B cell (primary cell): ENCODE measurements around the gene PIBF1.

ENCODE experiments used
- EZH2 ChIP-seq: IDR thresholded peaks from 2 replicates; pipeline ENCODE4 v1.6.1; 2012; ENCODE audit warnings: borderline replicate concordance, low read depth, mild to moderate bottlenecking, moderate library complexity, low read length; ENCODE audit not compliant: insufficient read depth, poor library complexity, severe bottlenecking
- TF ChIP-seq, protein P1 (sequence below): fragments of 200-600 bp; IDR thresholded peaks from one replicate; pipeline ENCODE4 v1.8.0; 2022; ENCODE audit warnings: antibody characterized with exemption, mild to moderate bottlenecking

DNA sequence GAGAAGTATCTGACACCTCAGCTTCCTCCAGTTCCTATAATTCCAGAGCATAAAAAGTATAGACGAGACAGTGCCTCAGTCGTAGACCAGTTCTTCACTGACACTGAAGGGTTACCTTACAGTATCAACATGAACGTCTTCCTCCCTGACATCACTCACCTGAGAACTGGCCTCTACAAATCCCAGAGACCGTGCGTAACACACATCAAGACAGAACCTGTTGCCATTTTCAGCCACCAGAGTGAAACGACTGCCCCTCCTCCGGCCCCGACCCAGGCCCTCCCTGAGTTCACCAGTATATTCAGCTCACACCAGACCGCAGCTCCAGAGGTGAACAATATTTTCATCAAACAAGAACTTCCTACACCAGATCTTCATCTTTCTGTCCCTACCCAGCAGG lies 279.9 kb downstream of the PIBF1 start:
- TF ChIP-seq, protein P1, sequence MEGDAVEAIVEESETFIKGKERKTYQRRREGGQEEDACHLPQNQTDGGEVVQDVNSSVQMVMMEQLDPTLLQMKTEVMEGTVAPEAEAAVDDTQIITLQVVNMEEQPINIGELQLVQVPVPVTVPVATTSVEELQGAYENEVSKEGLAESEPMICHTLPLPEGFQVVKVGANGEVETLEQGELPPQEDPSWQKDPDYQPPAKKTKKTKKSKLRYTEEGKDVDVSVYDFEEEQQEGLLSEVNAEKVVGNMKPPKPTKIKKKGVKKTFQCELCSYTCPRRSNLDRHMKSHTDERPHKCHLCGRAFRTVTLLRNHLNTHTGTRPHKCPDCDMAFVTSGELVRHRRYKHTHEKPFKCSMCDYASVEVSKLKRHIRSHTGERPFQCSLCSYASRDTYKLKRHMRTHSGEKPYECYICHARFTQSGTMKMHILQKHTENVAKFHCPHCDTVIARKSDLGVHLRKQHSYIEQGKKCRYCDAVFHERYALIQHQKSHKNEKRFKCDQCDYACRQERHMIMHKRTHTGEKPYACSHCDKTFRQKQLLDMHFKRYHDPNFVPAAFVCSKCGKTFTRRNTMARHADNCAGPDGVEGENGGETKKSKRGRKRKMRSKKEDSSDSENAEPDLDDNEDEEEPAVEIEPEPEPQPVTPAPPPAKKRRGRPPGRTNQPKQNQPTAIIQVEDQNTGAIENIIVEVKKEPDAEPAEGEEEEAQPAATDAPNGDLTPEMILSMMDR: no peak
- TF ChIP-seq EZH2: no peak
